HepG2 (cell line): ENCODE results near the gene LDHB. TPM values are rescaled to one million over a fixed set of nuclear protein-coding genes. Genes with fewer than 3 reads are reported as not detected.

ENCODE experiments used
- ATAC-seq: fragments of 200-7000 bp; cut with Tn5 transposase; 3 replicates; pipeline ENCODE4 v1.9.1; 2020; ENCODE audit warnings: mild to moderate bottlenecking, moderate library complexity
- BruUV-seq: library from RNA; stranded (reverse); fragments of 400-500 nt; replicated peaks from 2 replicates; lab custom pipeline; 2021; lab: Mats Ljungman, UMichigan
- CTCF ChIA-PET: fragments of 300-600 bp; formaldehyde crosslinking; extraction: SDS; loops from one replicate; lab custom pipeline; 2021; ENCODE audit warnings: low total read pairs, inconsistent platforms, low intra/inter-chr PET ratio; lab: Yijun Ruan, JAX
- POLR2A ChIA-PET: fragments of 350-600 bp; sonication (Branson Sonifier 250); formaldehyde crosslinking; loops from one replicate; lab custom pipeline; 2020; ENCODE audit warnings: antibody characterized with exemption, inconsistent platforms; lab: Yijun Ruan, JAX
- DNase-seq: peaks from one replicate; pipeline ENCODE4 v3.0.0-alpha.2; 2015; ENCODE audit warnings: low spot score
- FAIRE-seq: peaks from 3 replicates; lab custom pipeline; 2011; peaks lifted over from hg19 to GRCh38; lab: Jason Lieb, UNC
- H2AFZ ChIP-seq: one replicate; pipeline ENCODE4 v1.6.1; 2011; ENCODE audit warnings: low read length, inconsistent platforms
- H3K27ac ChIP-seq: fragments of 300-600 bp; 3 replicates; pipeline ENCODE4 v1.8.0; 2011; ENCODE audit warnings: mixed run types, mild to moderate bottlenecking, mixed read lengths, low read length, inconsistent platforms; ENCODE audit not compliant: insufficient read depth; ENCODE audit errors: extremely low read length
- H3K27me3 ChIP-seq, 2 experiments: fragments of 200-600 bp in 1 of 2; 2 replicates in 1 of 2; 3 replicates in 1 of 2; pipeline versions ENCODE4 v1.6.0 to v1.8.0; 2011; ENCODE audit warnings: low read length in 2 of 2, mild to moderate bottlenecking in 2 of 2, moderate library complexity in 2 of 2, inconsistent platforms in 1 of 2; ENCODE audit not compliant: insufficient read depth in 2 of 2, control insufficient read depth in 1 of 2
- H3K36me3 ChIP-seq, 2 experiments: fragments of 200-600 bp in 1 of 2; replicated peaks in 1 of 2; 2 replicates in 1 of 2; 3 replicates in 1 of 2; pipeline versions ENCODE4 v1.5.1 to v1.8.0; 2011; ENCODE audit warnings: low read length in 2 of 2, inconsistent platforms in 1 of 2; ENCODE audit not compliant: insufficient read depth in 2 of 2, control insufficient read depth in 1 of 2
- H3K4me1 ChIP-seq: 2 replicates; pipeline ENCODE4 v1.5.1; 2012; ENCODE audit warnings: low read length, inconsistent platforms; ENCODE audit not compliant: insufficient read depth
- H3K4me2 ChIP-seq: 2 replicates; pipeline ENCODE4 v1.6.0; 2011; ENCODE audit warnings: low read depth, low read length, inconsistent platforms
- H3K4me3 ChIP-seq, 3 experiments: fragments of 200-600 bp in 1 of 3; sonication (generic), shearing (Covaris generic) in 1 of 3; replicated peaks in 1 of 3; 2 replicates each; pipeline ENCODE4 v1.5.1; 2011 to 2016; ENCODE audit warnings: low read length in 3 of 3, inconsistent platforms in 2 of 3, low read depth in 2 of 3, mild to moderate bottlenecking in 2 of 3, control low read depth in 1 of 3, mixed read lengths in 1 of 3; ENCODE audit not compliant: insufficient read depth in 1 of 3
- H3K79me2 ChIP-seq: one replicate; pipeline ENCODE4 v1.6.1; 2011; ENCODE audit warnings: low read length, inconsistent platforms; ENCODE audit not compliant: insufficient read depth
- H3K9ac ChIP-seq: 2 replicates; pipeline ENCODE4 v1.6.0; 2011; ENCODE audit warnings: mild to moderate bottlenecking, low read depth, low read length, inconsistent platforms; ENCODE audit not compliant: insufficient read depth
- H3K9me3 ChIP-seq: 2 replicates; pipeline ENCODE4 v1.5.1; 2012; ENCODE audit warnings: mild to moderate bottlenecking, low read length
- H4K20me1 ChIP-seq: 2 replicates; pipeline ENCODE4 v1.6.0; 2011; ENCODE audit warnings: inconsistent platforms, mild to moderate bottlenecking, low read length, moderate library complexity; ENCODE audit not compliant: insufficient read depth
- ARNT ChIP-seq: fragments of 450-650 bp; IDR thresholded peaks from 2 replicates; pipeline ENCODE4 v1.6.1; 2017
- GLI4 ChIP-seq: sonication (generic); formaldehyde crosslinking; IDR thresholded peaks from 2 replicates; pipeline ENCODE4 v1.5.1; 2020; ENCODE audit warnings: missing genetic modification reagents, mild to moderate bottlenecking, moderate library complexity, borderline replicate concordance
- MIER3 ChIP-seq: IDR thresholded peaks from 2 replicates; pipeline ENCODE4 v1.6.1; 2016; ENCODE audit warnings: missing compliant biosample characterization, borderline replicate concordance
- NFIC ChIP-seq: IDR thresholded peaks from 2 replicates; pipeline ENCODE4 v1.6.1; 2012; ENCODE audit warnings: mild to moderate bottlenecking, low read length, inconsistent platforms
- POLR2AphosphoS2 ChIP-seq: IDR thresholded peaks from 2 replicates; pipeline ENCODE4 v1.6.1; 2011; ENCODE audit warnings: low read depth, low read length, improper control_type of control experiment
- SALL2 ChIP-seq: sonication (generic); formaldehyde crosslinking; IDR thresholded peaks from 2 replicates; pipeline ENCODE4 v1.8.1; 2023; ENCODE audit warnings: mild to moderate bottlenecking, missing genetic modification reagents, inconsistent platforms
- SIX4 ChIP-seq: sonication (generic); formaldehyde crosslinking; IDR thresholded peaks from 2 replicates; pipeline ENCODE4 v1.4.0; 2020; ENCODE audit warnings: missing genetic modification reagents
- TBP ChIP-seq: sonication (generic); formaldehyde crosslinking; IDR thresholded peaks from 2 replicates; pipeline ENCODE4 v1.5.0; 2020; ENCODE audit warnings: missing genetic modification reagents
- XBP1 ChIP-seq: sonication (generic); formaldehyde crosslinking; IDR thresholded peaks from 2 replicates; pipeline ENCODE4 v1.5.0; 2020; ENCODE audit warnings: missing genetic modification reagents
- XRCC5 ChIP-seq: fragments of 200-400 bp; formaldehyde crosslinking; optimal IDR thresholded peaks from 2 replicates; pipeline ENCODE3; 2017; ENCODE audit warnings: mild to moderate bottlenecking, low read length
- ZNF263 ChIP-seq: sonication (generic); formaldehyde crosslinking; IDR thresholded peaks from 2 replicates; pipeline ENCODE4 v1.4.0; 2020; ENCODE audit warnings: missing genetic modification reagents
- ZNF296 ChIP-seq: sonication (generic); formaldehyde crosslinking; conservative IDR thresholded peaks from 2 replicates; pipeline ENCODE4 v1.5.0; 2020; ENCODE audit warnings: mild to moderate bottlenecking, missing genetic modification reagents
- ZNF441 ChIP-seq: sonication (generic); formaldehyde crosslinking; IDR thresholded peaks from 2 replicates; pipeline ENCODE4 v1.7.0; 2021; ENCODE audit warnings: missing genetic modification reagents, borderline replicate concordance
- ZNF556 ChIP-seq: sonication (generic); formaldehyde crosslinking; IDR thresholded peaks from 2 replicates; pipeline ENCODE4 v1.4.0; 2020; ENCODE audit warnings: mild to moderate bottlenecking, missing genetic modification reagents, borderline replicate concordance
- ZNF652 ChIP-seq: IDR thresholded peaks from 2 replicates; pipeline ENCODE4 v1.6.1; 2016; ENCODE audit warnings: low read depth, borderline replicate concordance
- WGBS: methylation state at CpG from one replicate; pipeline ENCODE4 v1.1.6; 2017; ENCODE audit warnings: low lambda C conversion rate; 5-methylcytosine and 5-hydroxymethylcytosine counted together
- in situ Hi-C: cut with HindIII; loops from 2 replicates; pipeline ENCODE4 v1.10.0; 2017; ENCODE audit warnings: low pct_unique_long_range_greater_than_20kb; ENCODE audit not compliant: extremely low pct_ligation_motif_present
- intact Hi-C: fragments of 100-400 bp; cut with micrococcal nuclease; formaldehyde crosslinking; loops from one replicate; pipeline ENCODE4 v1.10.0; 2022; ENCODE audit not compliant: unreplicated experiment
- polyA plus RNA-seq, 8 experiments: library from polyadenylated mRNA; depleted of rRNA in 3 of 8; stranded (reverse) in 7 of 8; unstranded in 1 of 8; fragments of >200 nt; fragmentation: Illumina TruSeq in 4 of 8; extraction: Trizol in 4 of 8; gene quantifications; 2 replicates each; pipeline versions ENCODE4 v1.2.1 to v1.2.3, GENCODE V29; 2011 to 2016; ENCODE audit warnings: low read depth in 4 of 8, missing spikeins in 1 of 8, mixed read lengths in 1 of 8; ENCODE audit not compliant: insufficient read depth in 1 of 8
- total RNA-seq, 5 experiments: library from RNA; depleted of rRNA; stranded (reverse); fragments of >200 nt; fragmentation: Illumina TruSeq; extraction: Trizol; gene quantifications; 2 replicates each; pipeline ENCODE4 v1.2.3, GENCODE V29; 2016; ENCODE audit warnings: low read depth in 1 of 5
- TF ChIP-seq, protein P1 (sequence below): sonication (generic); formaldehyde crosslinking; IDR thresholded peaks from 2 replicates; pipeline ENCODE4 v1.9.0; 2021; ENCODE audit warnings: missing genetic modification reagents, mild to moderate bottlenecking, borderline replicate concordance
- TF ChIP-seq, protein P2 (sequence below): fragments of 450-650 bp; IDR thresholded peaks from 2 replicates; pipeline ENCODE4 v1.6.1; 2017
- TF ChIP-seq, protein P3 (sequence below): sonication (generic); formaldehyde crosslinking; IDR thresholded peaks from 2 replicates; pipeline ENCODE4 v1.4.0; 2020; ENCODE audit warnings: missing genetic modification reagents
- TF ChIP-seq, protein P4 (sequence below), 2 experiments: sonication (generic) in 1 of 2; formaldehyde crosslinking in 1 of 2; IDR thresholded peaks; 2 replicates each; pipeline versions ENCODE4 v1.4.0 to v1.6.1; 2018 to 2020; ENCODE audit warnings: missing genetic modification reagents in 2 of 2, borderline replicate concordance in 1 of 2, low read depth in 1 of 2, mild to moderate bottlenecking in 1 of 2, missing biosample characterization in 1 of 2

LDHB gene
- total and polyA plus RNA-seq, 2 of the 13 experiments (the other 11 are each of a cell fraction or from before 2014, with no cell fraction given), result 0.08 TPM; not detected in 1

DNA sequence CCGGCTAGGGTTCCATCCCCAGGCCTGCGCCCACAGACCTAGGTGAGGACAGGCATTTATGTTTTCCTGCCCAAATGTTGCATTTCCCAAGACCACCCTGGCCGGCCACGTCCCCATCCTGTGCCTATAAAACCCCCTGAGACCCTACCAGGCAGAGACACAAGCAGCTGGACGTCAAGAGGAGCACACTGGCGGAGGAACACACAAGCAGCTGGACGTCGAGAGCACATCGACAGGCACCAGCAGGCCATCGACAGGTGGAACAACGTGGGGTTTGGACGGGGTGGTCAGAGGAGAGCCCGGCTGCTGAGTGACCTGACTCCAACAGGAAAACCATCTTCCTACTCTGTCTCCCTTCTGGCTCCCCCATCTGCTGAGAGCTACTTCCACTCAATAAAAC is 19.6 kb upstream of the LDHB start:
- CTCF ChIA-PET, result no interaction called here
- Histone ChIP-seq H3K36me3 (no peaks in the 10 kb centered on the region), H3K4me2 (no peak overlapping the region), H2AFZ (no peak overlapping the region), H3K9ac (no peak overlapping the region), H3K9me3 (no peaks in the 10 kb centered on the region), H3K27me3 (no peaks in the 10 kb centered on the region; a peak in 1 of 5 replicates), H3K4me3 (no peak overlapping the region), H3K27ac (no peak overlapping the region), H3K4me1 (no peaks in the 10 kb centered on the region), H4K20me1 (no peaks in the 10 kb centered on the region), H3K79me2 (no peaks in the 10 kb centered on the region)
- no peak for TF ChIP-seq XBP1 (CRISPR knock-in tag)
- no peak for TF ChIP-seq GLI4
- no peak for TF ChIP-seq SALL2 (CRISPR knock-in tag)
- no peak for TF ChIP-seq ZNF441
- TF ChIP-seq, protein P1, sequence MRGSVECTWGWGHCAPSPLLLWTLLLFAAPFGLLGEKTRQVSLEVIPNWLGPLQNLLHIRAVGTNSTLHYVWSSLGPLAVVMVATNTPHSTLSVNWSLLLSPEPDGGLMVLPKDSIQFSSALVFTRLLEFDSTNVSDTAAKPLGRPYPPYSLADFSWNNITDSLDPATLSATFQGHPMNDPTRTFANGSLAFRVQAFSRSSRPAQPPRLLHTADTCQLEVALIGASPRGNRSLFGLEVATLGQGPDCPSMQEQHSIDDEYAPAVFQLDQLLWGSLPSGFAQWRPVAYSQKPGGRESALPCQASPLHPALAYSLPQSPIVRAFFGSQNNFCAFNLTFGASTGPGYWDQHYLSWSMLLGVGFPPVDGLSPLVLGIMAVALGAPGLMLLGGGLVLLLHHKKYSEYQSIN (CRISPR knock-in tag), result no peak
- no peak for TF ChIP-seq ZNF556 (CRISPR knock-in tag)
- TF ChIP-seq, protein P2, sequence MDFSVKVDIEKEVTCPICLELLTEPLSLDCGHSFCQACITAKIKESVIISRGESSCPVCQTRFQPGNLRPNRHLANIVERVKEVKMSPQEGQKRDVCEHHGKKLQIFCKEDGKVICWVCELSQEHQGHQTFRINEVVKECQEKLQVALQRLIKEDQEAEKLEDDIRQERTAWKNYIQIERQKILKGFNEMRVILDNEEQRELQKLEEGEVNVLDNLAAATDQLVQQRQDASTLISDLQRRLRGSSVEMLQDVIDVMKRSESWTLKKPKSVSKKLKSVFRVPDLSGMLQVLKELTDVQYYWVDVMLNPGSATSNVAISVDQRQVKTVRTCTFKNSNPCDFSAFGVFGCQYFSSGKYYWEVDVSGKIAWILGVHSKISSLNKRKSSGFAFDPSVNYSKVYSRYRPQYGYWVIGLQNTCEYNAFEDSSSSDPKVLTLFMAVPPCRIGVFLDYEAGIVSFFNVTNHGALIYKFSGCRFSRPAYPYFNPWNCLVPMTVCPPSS, result no peak
- no peak for TF ChIP-seq ARNT
- TF ChIP-seq, protein P3, sequence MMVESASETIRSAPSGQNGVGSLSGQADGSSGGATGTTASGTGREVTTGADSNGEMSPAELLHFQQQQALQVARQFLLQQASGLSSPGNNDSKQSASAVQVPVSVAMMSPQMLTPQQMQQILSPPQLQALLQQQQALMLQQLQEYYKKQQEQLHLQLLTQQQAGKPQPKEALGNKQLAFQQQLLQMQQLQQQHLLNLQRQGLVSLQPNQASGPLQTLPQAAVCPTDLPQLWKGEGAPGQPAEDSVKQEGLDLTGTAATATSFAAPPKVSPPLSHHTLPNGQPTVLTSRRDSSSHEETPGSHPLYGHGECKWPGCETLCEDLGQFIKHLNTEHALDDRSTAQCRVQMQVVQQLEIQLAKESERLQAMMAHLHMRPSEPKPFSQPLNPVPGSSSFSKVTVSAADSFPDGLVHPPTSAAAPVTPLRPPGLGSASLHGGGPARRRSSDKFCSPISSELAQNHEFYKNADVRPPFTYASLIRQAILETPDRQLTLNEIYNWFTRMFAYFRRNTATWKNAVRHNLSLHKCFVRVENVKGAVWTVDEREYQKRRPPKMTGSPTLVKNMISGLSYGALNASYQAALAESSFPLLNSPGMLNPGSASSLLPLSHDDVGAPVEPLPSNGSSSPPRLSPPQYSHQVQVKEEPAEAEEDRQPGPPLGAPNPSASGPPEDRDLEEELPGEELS (CRISPR knock-in tag), result no peak
- no peak for TF ChIP-seq MIER3
- no peak for TF ChIP-seq ZNF296 (CRISPR knock-in tag)
- no peak for TF ChIP-seq TBP (CRISPR knock-in tag)
- TF ChIP-seq POLR2AphosphoS2, result no peak
- no peak for TF ChIP-seq ZNF263
- TF ChIP-seq SIX4 (CRISPR knock-in tag), result no peak
- no peak for TF ChIP-seq NFIC
- TF ChIP-seq XRCC5, result no peak
- TF ChIP-seq, protein P4, sequence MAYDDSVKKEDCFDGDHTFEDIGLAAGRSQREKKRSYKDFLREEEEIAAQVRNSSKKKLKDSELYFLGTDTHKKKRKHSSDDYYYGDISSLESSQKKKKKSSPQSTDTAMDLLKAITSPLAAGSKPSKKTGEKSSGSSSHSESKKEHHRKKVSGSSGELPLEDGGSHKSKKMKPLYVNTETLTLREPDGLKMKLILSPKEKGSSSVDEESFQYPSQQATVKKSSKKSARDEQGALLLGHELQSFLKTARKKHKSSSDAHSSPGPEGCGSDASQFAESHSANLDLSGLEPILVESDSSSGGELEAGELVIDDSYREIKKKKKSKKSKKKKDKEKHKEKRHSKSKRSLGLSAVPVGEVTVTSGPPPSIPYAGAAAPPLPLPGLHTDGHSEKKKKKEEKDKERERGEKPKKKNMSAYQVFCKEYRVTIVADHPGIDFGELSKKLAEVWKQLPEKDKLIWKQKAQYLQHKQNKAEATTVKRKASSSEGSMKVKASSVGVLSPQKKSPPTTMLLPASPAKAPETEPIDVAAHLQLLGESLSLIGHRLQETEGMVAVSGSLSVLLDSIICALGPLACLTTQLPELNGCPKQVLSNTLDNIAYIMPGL (CRISPR knock-in tag; IDR thresholded peaks at IDR 0.05; ENCODE audit: borderline replicate concordance in 1 of 2, low read depth in 1 of 2), result no peak
- TF ChIP-seq ZNF652 (CRISPR knock-in tag), result no peak
- FAIRE-seq (no peak), ATAC-seq (no peak), DNase-seq (no peak)
- BruUV-seq, result no TSS peak
- POLR2A ChIA-PET, result no interaction called here
- intact Hi-C loops (no loop called here), in situ Hi-C loops (loop anchor here (25.0 kb wide), 1 partner anchor 365 kb away; no protein-coding TSS in a partner anchor)
- 38% methylated on average over 10 of the region's 13 CpGs for WGBS
